Neuronal stem cell (in vitro differentiated cells): Measurements from ENCODE around the gene HPRT1.

Source experiments
- DNase-seq: peaks from one replicate; pipeline ENCODE4 v3.0.0-alpha.2; 2013; ENCODE audit warnings: low spot score
- H2AFZ ChIP-seq: one replicate; pipeline ENCODE4 v1.6.1; 2013; ENCODE audit warnings: mild to moderate bottlenecking, low read length, inconsistent platforms
- H2AK5ac ChIP-seq: 2 replicates; pipeline ENCODE4 v1.6.1; 2013; ENCODE audit warnings: low read depth, mild to moderate bottlenecking, inconsistent platforms, low read length, moderate library complexity, mixed read lengths
- H2BK120ac ChIP-seq: 2 replicates; pipeline ENCODE4 v1.6.1; 2013; ENCODE audit warnings: low read depth, mild to moderate bottlenecking, inconsistent platforms, low read length, moderate library complexity, mixed read lengths
- H2BK12ac ChIP-seq: one replicate; pipeline ENCODE4 v1.6.1; 2013; ENCODE audit warnings: low read length, inconsistent platforms
- H2BK15ac ChIP-seq: 2 replicates; pipeline ENCODE4 v1.6.1; 2013; ENCODE audit warnings: mild to moderate bottlenecking, low read length, inconsistent platforms, mixed read lengths
- H2BK5ac ChIP-seq: one replicate; pipeline ENCODE4 v1.6.1; 2013; ENCODE audit warnings: inconsistent platforms, mild to moderate bottlenecking, low read length, moderate library complexity
- H3K14ac ChIP-seq: one replicate; pipeline ENCODE4 v1.6.1; 2013; ENCODE audit warnings: low read length, inconsistent platforms
- H3K18ac ChIP-seq: 2 replicates; pipeline ENCODE4 v1.6.1; 2013; ENCODE audit warnings: low read length, inconsistent platforms
- H3K23ac ChIP-seq: 2 replicates; pipeline ENCODE4 v1.6.1; 2013; ENCODE audit warnings: low read depth, mild to moderate bottlenecking, mixed read lengths, low read length, inconsistent platforms; ENCODE audit not compliant: poor library complexity
- H3K27ac ChIP-seq: replicated peaks from 3 replicates; pipeline ENCODE4 v1.5.1; 2013; ENCODE audit warnings: low read length, inconsistent platforms
- H3K27me3 ChIP-seq, 3 experiments: 2 replicates each; pipeline ENCODE4 v1.6.1; 2013; ENCODE audit warnings: low read length in 3 of 3, mild to moderate bottlenecking in 2 of 3, inconsistent platforms in 1 of 3, low read depth in 1 of 3, mixed read lengths in 1 of 3, moderate library complexity in 1 of 3; ENCODE audit not compliant: control insufficient read depth in 3 of 3, insufficient read depth in 3 of 3
- H3K36me3 ChIP-seq, 2 donors: replicated peaks in 1 of 2; 2 replicates each; pipeline ENCODE4 v1.6.1; 2013; ENCODE audit warnings: low read length in 2 of 2; ENCODE audit not compliant: control insufficient read depth in 2 of 2, insufficient read depth in 2 of 2
- H3K4ac ChIP-seq: 2 replicates; pipeline ENCODE4 v1.6.1; 2013; ENCODE audit warnings: inconsistent platforms, mild to moderate bottlenecking, low read length, moderate library complexity
- H3K4me1 ChIP-seq, 2 donors: 1 replicate in 1 of 2; 2 replicates in 1 of 2; pipeline ENCODE4 v1.6.1; 2013; ENCODE audit warnings: low read length in 2 of 2, low read depth in 1 of 2; ENCODE audit not compliant: control insufficient read depth in 2 of 2, insufficient read depth in 1 of 2
- H3K4me2 ChIP-seq: one replicate; pipeline ENCODE4 v1.6.1; 2013; ENCODE audit warnings: mild to moderate bottlenecking, low read length, inconsistent platforms; ENCODE audit not compliant: insufficient read depth, poor library complexity, severe bottlenecking
- H3K4me3 ChIP-seq, 2 donors: 2 replicates each; pipeline ENCODE4 v1.5.1; 2013; ENCODE audit warnings: low read length in 2 of 2, mild to moderate bottlenecking in 2 of 2, inconsistent platforms in 1 of 2, moderate library complexity in 1 of 2
- H3K79me1 ChIP-seq: one replicate; pipeline ENCODE4 v1.6.1; 2013; ENCODE audit warnings: low read depth, mild to moderate bottlenecking, inconsistent platforms, low read length, moderate library complexity
- H3K9ac ChIP-seq: one replicate; pipeline ENCODE4 v1.6.1; 2013; ENCODE audit warnings: mild to moderate bottlenecking, low read depth, low read length, inconsistent platforms; ENCODE audit not compliant: poor library complexity
- H3K9me3 ChIP-seq, 2 donors: replicated peaks in 1 of 2; 2 replicates each; pipeline versions ENCODE3 to v1.6.1; 2013; ENCODE audit warnings: low read length in 2 of 2, mild to moderate bottlenecking in 2 of 2, inconsistent platforms in 1 of 2, low read depth in 1 of 2, mixed read lengths in 1 of 2, moderate library complexity in 1 of 2; ENCODE audit not compliant: control insufficient read depth in 2 of 2, insufficient read depth in 1 of 2
- H4K8ac ChIP-seq: one replicate; pipeline ENCODE4 v1.6.1; 2013; ENCODE audit warnings: low read depth, mild to moderate bottlenecking, inconsistent platforms, low read length, moderate library complexity
- H4K91ac ChIP-seq: one replicate; pipeline ENCODE4 v1.6.1; 2013; ENCODE audit warnings: low read length, low read depth, mild to moderate bottlenecking, inconsistent platforms; ENCODE audit not compliant: poor library complexity
- WGBS, 2 donors: extraction: QIAGEN DNeasy Blood & Tissue Kit; methylation state at CpG; one replicate each; pipeline ENCODE4 v1.1.7; 2013; ENCODE audit warnings: missing lambda C conversion rate in 2 of 2, mixed read lengths in 1 of 2; ENCODE audit not compliant: insufficient read length in 2 of 2, insufficient replicate concordance in 1 of 2; ENCODE audit errors: extremely low coverage in 2 of 2; 5-methylcytosine and 5-hydroxymethylcytosine counted together

The HPRT1 gene

GRCh38 chrX:134512566-134512965 lies 52.6 kb downstream of the HPRT1 start:
- Histone ChIP-seq H3K4me3 (no peak overlapping the region), H4K8ac (no peak overlapping the region), H4K91ac (no peak overlapping the region), H3K27me3 (no peaks in the 10 kb centered on the region), H3K79me1 (no peaks in the 10 kb centered on the region), H2BK5ac (no peak overlapping the region), H3K27ac (no peak overlapping the region), H3K9ac (no peak overlapping the region), H2BK15ac (no peak overlapping the region), H3K14ac (no peak overlapping the region), H2AK5ac (no peak overlapping the region), H3K36me3 (no peaks in the 10 kb centered on the region), H3K23ac (no peak overlapping the region), H2BK12ac (no peak overlapping the region), H2BK120ac (no peak overlapping the region), H3K18ac (no peak overlapping the region), H2AFZ (no peak overlapping the region), H3K4ac (no peak overlapping the region), H3K4me1 (peaks cover 1 to 3% of the 10 kb centered on the region in 2 donors), H3K9me3 (no peaks in the 10 kb centered on the region), H3K4me2 (no peak overlapping the region)
- WGBS, 2 donors, result no CpG with 5 or more reads among the region's 9 CpGs
- no peak for DNase-seq

- H3K4ac ChIP-seq, result no peak overlapping the region
- H2BK12ac ChIP-seq, result no peak overlapping the region
- H2AFZ ChIP-seq, result no peak overlapping the region
- H4K91ac ChIP-seq, result no peak overlapping the region
- DNase-seq, result no peak
- H3K36me3 ChIP-seq, result no peaks in the 10 kb centered on the region
- WGBS, 2 donors, result no CpG with 5 or more reads among the region's 3 CpGs
- H4K8ac ChIP-seq, result no peak overlapping the region
- H3K4me1 ChIP-seq, result peaks cover 1 to 3% of the 10 kb centered on the region in 2 donors
- H2AK5ac ChIP-seq, result no peak overlapping the region
- H3K14ac ChIP-seq, result no peak overlapping the region
- no peak overlapping the region for H2BK15ac ChIP-seq
- no peak overlapping the region for H3K9ac ChIP-seq
- no peak overlapping the region for H2BK5ac ChIP-seq
- no peak overlapping the region for H3K4me2 ChIP-seq
- no peak overlapping the region for H3K23ac ChIP-seq
- no peak overlapping the region for H3K27ac ChIP-seq
- no peaks in the 10 kb centered on the region for H3K27me3 ChIP-seq
- no peaks in the 10 kb centered on the region for H3K79me1 ChIP-seq
- no peaks in the 10 kb centered on the region for H3K9me3 ChIP-seq
- no peak overlapping the region for H3K18ac ChIP-seq
- no peak overlapping the region for H2BK120ac ChIP-seq
- no peak overlapping the region for H3K4me3 ChIP-seq
Measured at GRCh38 chrX:134513091-134513490, 53.1 kb downstream of the HPRT1 start.

GRCh38 chrX:134520860-134521390 lies 61.0 kb downstream of the HPRT1 start:
- no peak overlapping the region for H3K23ac ChIP-seq
- no peaks in the 10 kb centered on the region for H3K9me3 ChIP-seq
- H3K4me2 ChIP-seq, result no peak overlapping the region
- no peaks in the 10 kb centered on the region for H3K79me1 ChIP-seq
- H3K36me3 ChIP-seq, result no peaks in the 10 kb centered on the region
- H3K4me1 ChIP-seq, result no peaks in the 10 kb centered on the region
- no peak overlapping the region for H4K91ac ChIP-seq
- H2BK5ac ChIP-seq, result no peak overlapping the region
- no peak overlapping the region for H3K18ac ChIP-seq
- H2AK5ac ChIP-seq, result no peak overlapping the region
- no peak overlapping the region for H3K14ac ChIP-seq
- no peak overlapping the region for H3K4ac ChIP-seq
- H2AFZ ChIP-seq, result no peak overlapping the region
- H3K27ac ChIP-seq, result no peak overlapping the region
- no peak overlapping the region for H2BK15ac ChIP-seq
- WGBS, 2 donors, result no CpG with 5 or more reads among the region's 3 CpGs
- H3K9ac ChIP-seq, result no peak overlapping the region
- peak; percentile 17 for DNase-seq
- H3K27me3 ChIP-seq, result no peaks in the 10 kb centered on the region
- H2BK12ac ChIP-seq, result no peak overlapping the region
- no peak overlapping the region for H3K4me3 ChIP-seq
- no peak overlapping the region for H4K8ac ChIP-seq
- H2BK120ac ChIP-seq, result no peak overlapping the region

DNA sequence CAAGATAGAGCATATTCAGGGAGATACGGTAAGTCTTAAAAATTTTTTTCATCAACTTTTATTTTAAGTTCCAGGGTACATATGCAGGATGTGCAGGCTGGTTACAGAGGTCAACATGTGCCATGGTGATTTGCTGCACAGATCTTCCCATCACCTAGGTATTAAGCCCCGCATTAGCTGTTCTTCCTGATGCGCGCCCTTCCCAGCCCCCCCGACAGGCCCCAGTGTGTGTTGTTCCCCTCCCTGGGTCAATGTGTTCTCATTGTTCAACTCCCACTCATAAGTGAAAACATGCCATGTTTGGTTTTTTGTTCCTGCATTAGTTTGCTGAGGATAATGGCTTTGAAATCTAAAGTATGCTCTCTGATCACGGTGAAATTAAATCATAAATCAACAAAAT lies 64.2 kb downstream of the HPRT1 start:
- Histone ChIP-seq H3K27ac (no peak overlapping the region), H3K18ac (no peak overlapping the region), H3K14ac (no peak overlapping the region)

More for the DNA sequence above, 64.2 kb downstream of the HPRT1 start:
- H4K8ac ChIP-seq, result no peak overlapping the region
- H3K79me1 ChIP-seq, result no peaks in the 10 kb centered on the region
- no CpG with 5 or more reads among the region's 6 CpGs for WGBS, 2 donors
- no peak overlapping the region for H4K91ac ChIP-seq
- H2AK5ac ChIP-seq, result no peak overlapping the region
- no peaks in the 10 kb centered on the region for H3K27me3 ChIP-seq
- H2BK120ac ChIP-seq, result no peak overlapping the region
- no peak overlapping the region for H3K4me3 ChIP-seq
- H3K9ac ChIP-seq, result no peak overlapping the region
- no peak overlapping the region for H3K4me2 ChIP-seq
- H3K4ac ChIP-seq, result no peak overlapping the region
- H2BK15ac ChIP-seq, result no peak overlapping the region
- no peak overlapping the region for H2AFZ ChIP-seq
- H3K23ac ChIP-seq, result no peak overlapping the region
- H3K9me3 ChIP-seq, result no peaks in the 10 kb centered on the region
- H2BK5ac ChIP-seq, result no peak overlapping the region
- no peak for DNase-seq
- no peaks in the 10 kb centered on the region for H3K36me3 ChIP-seq
- no peaks in the 10 kb centered on the region for H3K4me1 ChIP-seq
- H2BK12ac ChIP-seq, result no peak overlapping the region
